GM12878 (cell line): ENCODE results near the gene CDC123.
"Not testable (repeated sequence)": the region's sequence is repeated elsewhere in the genome, so short reads cannot be mapped to it uniquely, and the experiment has no call there.

Experiments used
- ETV6 ChIP-seq, 2 experiments: fragments of 450-650 bp in 1 of 2; IDR thresholded peaks in 1 of 2; conservative IDR thresholded peaks in 1 of 2; 2 replicates each; pipeline ENCODE4 v1.6.1; 2014; ENCODE audit warnings: antibody characterized with exemption in 1 of 2, borderline replicate concordance in 1 of 2, low read depth in 1 of 2, mild to moderate bottlenecking in 1 of 2, moderate library complexity in 1 of 2
- MYC ChIP-seq: IDR thresholded peaks from 2 replicates; pipeline ENCODE4 v1.6.1; 2011; ENCODE audit warnings: mild to moderate bottlenecking, low read length, moderate library complexity, inconsistent platforms; ENCODE audit not compliant: insufficient read depth, insufficient replicate concordance, insufficient read length, severe bottlenecking
- NFXL1 ChIP-seq: fragments of 450-650 bp; IDR thresholded peaks from 2 replicates; pipeline ENCODE4 v1.6.1; 2017; ENCODE audit warnings: antibody characterized with exemption, mild to moderate bottlenecking, borderline replicate concordance
- POLR2A ChIP-seq: IDR thresholded peaks from 2 replicates; pipeline ENCODE4 v1.6.1; 2011; ENCODE audit warnings: low read depth, mild to moderate bottlenecking, low read length
- RELA ChIP-seq: fragments of 450-650 bp; IDR thresholded peaks from 2 replicates; pipeline ENCODE4 v1.8.0; 2014; ENCODE audit warnings: borderline replicate concordance; ENCODE audit not compliant: partially characterized antibody
- SMARCA5 ChIP-seq: fragments of 450-650 bp; IDR thresholded peaks from 2 replicates; pipeline ENCODE4 v1.6.1; 2017; ENCODE audit warnings: mild to moderate bottlenecking
- ZNF274 ChIP-seq: IDR thresholded peaks from one replicate; pipeline ENCODE4 v1.8.0; 2011; ENCODE audit not compliant: insufficient read length, insufficient read depth
- ZNF384 ChIP-seq: IDR thresholded peaks from 2 replicates; pipeline ENCODE4 v1.6.1; 2012; ENCODE audit warnings: low read depth, mild to moderate bottlenecking, low read length, improper control_type of control experiment, borderline replicate concordance
- TF ChIP-seq, protein P1 (sequence below), 3 experiments: IDR thresholded peaks in 2 of 3; conservative IDR thresholded peaks in 1 of 3; 2 replicates each; pipeline ENCODE4 v1.5.1; 2011; ENCODE audit warnings: low read depth in 3 of 3, low read length in 3 of 3, mild to moderate bottlenecking in 3 of 3, control low read depth in 2 of 3, moderate library complexity in 2 of 3, inconsistent platforms in 1 of 3, mixed read lengths in 1 of 3; ENCODE audit not compliant: control insufficient read depth in 2 of 3, insufficient read depth in 1 of 3; ENCODE audit errors: extremely low read depth in 1 of 3
- TF ChIP-seq, protein P2 (sequence below): fragments of 450-650 bp; IDR thresholded peaks from 2 replicates; pipeline ENCODE4 v1.6.1; 2017; ENCODE audit warnings: antibody characterized with exemption, mild to moderate bottlenecking, moderate library complexity
- TF ChIP-seq, protein P3 (sequence below): fragments of 450-650 bp; IDR thresholded peaks from 2 replicates; pipeline ENCODE4 v1.6.1; 2017; ENCODE audit warnings: mild to moderate bottlenecking, moderate library complexity
- TF ChIP-seq, protein P4 (sequence below): IDR thresholded peaks from 2 replicates; pipeline ENCODE4 v1.6.1; 2011; ENCODE audit warnings: mild to moderate bottlenecking, low read depth, low read length, moderate library complexity; ENCODE audit not compliant: insufficient replicate concordance

DNA sequence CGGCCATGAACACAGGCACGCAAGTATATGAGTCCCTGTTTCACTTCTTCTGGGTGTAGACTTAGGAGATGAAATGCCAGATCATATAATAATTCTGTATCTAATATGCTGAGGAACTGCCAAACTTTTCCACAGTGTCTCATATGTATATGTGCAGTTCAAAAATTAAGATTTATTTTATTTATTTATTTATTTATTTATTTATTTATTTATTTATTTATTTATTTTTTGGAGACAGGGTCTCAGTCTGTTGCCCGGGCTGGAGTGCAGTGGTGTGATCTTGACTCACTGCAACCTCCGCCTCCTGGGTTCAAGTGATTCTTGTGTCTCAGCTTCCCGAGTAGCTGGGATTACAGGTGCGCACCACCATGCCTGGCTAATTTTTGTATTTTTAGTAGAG, 24.5 kb upstream of the CDC123 start:
- TF ChIP-seq, protein P1, sequence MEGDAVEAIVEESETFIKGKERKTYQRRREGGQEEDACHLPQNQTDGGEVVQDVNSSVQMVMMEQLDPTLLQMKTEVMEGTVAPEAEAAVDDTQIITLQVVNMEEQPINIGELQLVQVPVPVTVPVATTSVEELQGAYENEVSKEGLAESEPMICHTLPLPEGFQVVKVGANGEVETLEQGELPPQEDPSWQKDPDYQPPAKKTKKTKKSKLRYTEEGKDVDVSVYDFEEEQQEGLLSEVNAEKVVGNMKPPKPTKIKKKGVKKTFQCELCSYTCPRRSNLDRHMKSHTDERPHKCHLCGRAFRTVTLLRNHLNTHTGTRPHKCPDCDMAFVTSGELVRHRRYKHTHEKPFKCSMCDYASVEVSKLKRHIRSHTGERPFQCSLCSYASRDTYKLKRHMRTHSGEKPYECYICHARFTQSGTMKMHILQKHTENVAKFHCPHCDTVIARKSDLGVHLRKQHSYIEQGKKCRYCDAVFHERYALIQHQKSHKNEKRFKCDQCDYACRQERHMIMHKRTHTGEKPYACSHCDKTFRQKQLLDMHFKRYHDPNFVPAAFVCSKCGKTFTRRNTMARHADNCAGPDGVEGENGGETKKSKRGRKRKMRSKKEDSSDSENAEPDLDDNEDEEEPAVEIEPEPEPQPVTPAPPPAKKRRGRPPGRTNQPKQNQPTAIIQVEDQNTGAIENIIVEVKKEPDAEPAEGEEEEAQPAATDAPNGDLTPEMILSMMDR (IDR thresholded peaks at IDR 0.05 in 2 of 3, conservative IDR thresholded peaks at IDR 0.05 in 1 of 3; ENCODE audit: control insufficient read depth in 2 of 3, extremely low read depth in 1 of 3, insufficient read depth in 1 of 3, low read depth in 3 of 3, low read length in 3 of 3): not testable (repeated sequence)
- TF ChIP-seq, protein P2, sequence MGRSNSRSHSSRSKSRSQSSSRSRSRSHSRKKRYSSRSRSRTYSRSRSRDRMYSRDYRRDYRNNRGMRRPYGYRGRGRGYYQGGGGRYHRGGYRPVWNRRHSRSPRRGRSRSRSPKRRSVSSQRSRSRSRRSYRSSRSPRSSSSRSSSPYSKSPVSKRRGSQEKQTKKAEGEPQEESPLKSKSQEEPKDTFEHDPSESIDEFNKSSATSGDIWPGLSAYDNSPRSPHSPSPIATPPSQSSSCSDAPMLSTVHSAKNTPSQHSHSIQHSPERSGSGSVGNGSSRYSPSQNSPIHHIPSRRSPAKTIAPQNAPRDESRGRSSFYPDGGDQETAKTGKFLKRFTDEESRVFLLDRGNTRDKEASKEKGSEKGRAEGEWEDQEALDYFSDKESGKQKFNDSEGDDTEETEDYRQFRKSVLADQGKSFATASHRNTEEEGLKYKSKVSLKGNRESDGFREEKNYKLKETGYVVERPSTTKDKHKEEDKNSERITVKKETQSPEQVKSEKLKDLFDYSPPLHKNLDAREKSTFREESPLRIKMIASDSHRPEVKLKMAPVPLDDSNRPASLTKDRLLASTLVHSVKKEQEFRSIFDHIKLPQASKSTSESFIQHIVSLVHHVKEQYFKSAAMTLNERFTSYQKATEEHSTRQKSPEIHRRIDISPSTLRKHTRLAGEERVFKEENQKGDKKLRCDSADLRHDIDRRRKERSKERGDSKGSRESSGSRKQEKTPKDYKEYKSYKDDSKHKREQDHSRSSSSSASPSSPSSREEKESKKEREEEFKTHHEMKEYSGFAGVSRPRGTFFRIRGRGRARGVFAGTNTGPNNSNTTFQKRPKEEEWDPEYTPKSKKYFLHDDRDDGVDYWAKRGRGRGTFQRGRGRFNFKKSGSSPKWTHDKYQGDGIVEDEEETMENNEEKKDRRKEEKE: not testable (repeated sequence)
- TF ChIP-seq, protein P3, sequence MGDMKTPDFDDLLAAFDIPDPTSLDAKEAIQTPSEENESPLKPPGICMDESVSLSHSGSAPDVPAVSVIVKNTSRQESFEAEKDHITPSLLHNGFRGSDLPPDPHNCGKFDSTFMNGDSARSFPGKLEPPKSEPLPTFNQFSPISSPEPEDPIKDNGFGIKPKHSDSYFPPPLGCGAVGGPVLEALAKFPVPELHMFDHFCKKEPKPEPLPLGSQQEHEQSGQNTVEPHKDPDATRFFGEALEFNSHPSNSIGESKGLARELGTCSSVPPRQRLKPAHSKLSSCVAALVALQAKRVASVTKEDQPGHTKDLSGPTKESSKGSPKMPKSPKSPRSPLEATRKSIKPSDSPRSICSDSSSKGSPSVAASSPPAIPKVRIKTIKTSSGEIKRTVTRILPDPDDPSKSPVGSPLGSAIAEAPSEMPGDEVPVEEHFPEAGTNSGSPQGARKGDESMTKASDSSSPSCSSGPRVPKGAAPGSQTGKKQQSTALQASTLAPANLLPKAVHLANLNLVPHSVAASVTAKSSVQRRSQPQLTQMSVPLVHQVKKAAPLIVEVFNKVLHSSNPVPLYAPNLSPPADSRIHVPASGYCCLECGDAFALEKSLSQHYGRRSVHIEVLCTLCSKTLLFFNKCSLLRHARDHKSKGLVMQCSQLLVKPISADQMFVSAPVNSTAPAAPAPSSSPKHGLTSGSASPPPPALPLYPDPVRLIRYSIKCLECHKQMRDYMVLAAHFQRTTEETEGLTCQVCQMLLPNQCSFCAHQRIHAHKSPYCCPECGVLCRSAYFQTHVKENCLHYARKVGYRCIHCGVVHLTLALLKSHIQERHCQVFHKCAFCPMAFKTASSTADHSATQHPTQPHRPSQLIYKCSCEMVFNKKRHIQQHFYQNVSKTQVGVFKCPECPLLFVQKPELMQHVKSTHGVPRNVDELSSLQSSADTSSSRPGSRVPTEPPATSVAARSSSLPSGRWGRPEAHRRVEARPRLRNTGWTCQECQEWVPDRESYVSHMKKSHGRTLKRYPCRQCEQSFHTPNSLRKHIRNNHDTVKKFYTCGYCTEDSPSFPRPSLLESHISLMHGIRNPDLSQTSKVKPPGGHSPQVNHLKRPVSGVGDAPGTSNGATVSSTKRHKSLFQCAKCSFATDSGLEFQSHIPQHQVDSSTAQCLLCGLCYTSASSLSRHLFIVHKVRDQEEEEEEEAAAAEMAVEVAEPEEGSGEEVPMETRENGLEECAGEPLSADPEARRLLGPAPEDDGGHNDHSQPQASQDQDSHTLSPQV: not testable (repeated sequence)
- not testable (repeated sequence) for TF ChIP-seq RELA; ETV6 (conservative IDR thresholded peaks at IDR 0.05 in 1 of 2, IDR thresholded peaks at IDR 0.05 in 1 of 2; ENCODE audit: borderline replicate concordance in 1 of 2, low read depth in 1 of 2); ZNF274; NFXL1; SMARCA5; ZNF384; MYC; POLR2A
- TF ChIP-seq, protein P4, sequence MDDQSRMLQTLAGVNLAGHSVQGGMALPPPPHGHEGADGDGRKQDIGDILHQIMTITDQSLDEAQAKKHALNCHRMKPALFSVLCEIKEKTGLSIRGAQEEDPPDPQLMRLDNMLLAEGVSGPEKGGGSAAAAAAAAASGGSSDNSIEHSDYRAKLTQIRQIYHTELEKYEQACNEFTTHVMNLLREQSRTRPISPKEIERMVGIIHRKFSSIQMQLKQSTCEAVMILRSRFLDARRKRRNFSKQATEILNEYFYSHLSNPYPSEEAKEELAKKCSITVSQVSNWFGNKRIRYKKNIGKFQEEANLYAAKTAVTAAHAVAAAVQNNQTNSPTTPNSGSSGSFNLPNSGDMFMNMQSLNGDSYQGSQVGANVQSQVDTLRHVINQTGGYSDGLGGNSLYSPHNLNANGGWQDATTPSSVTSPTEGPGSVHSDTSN: not testable (repeated sequence)
